Umbilical cord (tissue), 2 donors: ENCODE results near the gene DYTN. TPM values are rescaled to one million over a fixed set of nuclear protein-coding genes. Genes with fewer than 3 reads are reported as not detected.

Experiments
- DNase-seq: peaks from one replicate; pipeline ENCODE4 v3.0.0-alpha.2; 2015; ENCODE audit warnings: low spot score
- total RNA-seq: library from RNA; depleted of rRNA; stranded (reverse); fragments of >200 nt; gene quantifications from one replicate; pipeline ENCODE4 v1.2.3, GENCODE V29; 2014; ENCODE audit warnings: low replicate concordance; ENCODE audit not compliant: insufficient read depth

The DYTN gene
- total RNA-seq, 1 donor from 2014 or later: 0.72 TPM

DNA sequence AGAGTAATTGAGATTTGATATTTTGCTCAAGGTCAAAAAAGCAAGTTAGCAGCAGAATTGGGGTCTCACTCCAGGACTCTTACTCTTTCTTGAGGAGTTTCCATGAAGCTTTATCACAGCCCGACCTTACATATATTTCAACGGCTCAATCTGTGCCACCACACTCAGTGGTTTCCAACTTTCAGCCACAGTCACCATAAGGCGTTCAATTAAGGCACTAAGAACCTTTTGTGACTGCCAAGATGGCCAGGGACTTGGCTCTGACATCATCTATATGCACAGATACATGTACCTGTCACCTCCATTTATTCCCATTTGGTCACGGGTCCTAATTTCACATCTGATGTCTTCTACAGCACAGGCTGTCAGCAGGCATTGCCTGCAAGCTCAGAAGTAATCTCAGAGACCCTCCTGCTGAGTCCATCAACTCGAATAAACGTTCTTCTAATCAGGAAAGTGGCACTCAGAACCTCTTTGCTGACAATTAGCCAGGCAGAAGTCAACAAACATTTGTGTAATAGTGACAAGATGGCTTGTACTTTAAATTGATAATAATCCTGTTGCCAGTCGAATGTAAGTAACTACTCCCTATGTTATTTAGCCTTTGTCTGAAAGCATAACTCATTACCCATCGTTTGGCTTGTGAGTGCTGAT, 16.1 kb downstream of the DYTN start:
- DNase-seq: no peak

DNA sequence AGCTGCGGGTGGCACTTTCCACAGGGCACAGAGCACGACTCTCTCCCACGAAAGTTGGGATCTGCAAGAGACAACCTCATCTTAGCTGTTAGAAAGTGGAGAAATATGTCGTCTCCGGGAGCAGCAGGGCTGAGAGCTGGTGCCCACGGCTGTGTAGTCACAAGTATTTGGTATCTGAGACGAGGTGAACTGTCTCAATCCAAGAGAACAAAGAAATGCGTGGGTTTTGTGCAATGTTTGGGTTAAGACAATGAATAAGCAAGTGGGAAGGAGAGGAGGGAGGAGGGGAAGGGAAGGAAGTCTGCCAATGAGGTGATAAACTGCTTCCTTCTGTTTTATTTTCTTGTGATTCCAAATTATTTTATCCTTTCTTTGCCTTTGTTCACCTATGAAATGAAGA, 18.0 kb downstream of the DYTN start:
- DNase-seq: no peak

DNA sequence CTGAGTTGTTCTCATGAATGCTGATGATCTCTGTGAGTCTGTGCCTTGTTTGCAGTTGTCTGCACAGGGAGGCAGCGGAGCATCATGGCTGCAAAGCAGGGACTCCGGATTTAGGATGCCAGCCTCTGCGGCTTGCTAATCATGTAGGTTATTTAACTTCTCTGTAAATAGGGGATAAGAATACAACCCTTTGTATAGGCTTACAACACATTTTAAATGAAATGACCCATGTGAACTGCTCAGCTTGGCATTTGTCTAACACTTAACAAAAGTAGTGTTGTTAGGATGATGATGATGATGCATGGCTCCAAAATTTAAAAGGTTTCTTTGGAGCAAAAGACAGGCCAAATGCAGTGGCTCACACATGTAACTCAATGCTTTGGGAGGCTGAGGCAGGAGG, 19.4 kb downstream of the DYTN start:
- no peak for DNase-seq

DNA sequence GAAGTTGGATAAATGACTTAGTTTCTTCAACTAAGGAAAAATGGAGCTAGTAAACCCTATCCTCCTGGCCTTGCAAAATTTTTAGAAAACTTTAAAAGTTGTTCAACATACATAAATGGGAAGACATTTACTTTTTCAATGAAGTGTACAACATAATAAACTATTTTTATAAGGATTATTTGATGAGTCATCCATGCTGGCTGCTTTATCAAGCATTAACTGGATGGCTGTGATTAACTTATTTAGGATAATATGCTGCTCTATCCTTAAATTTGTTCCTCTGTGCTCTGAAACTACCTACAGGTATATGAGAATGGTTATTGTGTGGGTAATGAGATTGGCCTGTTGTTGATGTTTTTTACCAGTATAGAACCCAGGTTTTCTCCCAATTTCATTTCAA, 21.3 kb downstream of the DYTN start:
- DNase-seq: no peak

DNA sequence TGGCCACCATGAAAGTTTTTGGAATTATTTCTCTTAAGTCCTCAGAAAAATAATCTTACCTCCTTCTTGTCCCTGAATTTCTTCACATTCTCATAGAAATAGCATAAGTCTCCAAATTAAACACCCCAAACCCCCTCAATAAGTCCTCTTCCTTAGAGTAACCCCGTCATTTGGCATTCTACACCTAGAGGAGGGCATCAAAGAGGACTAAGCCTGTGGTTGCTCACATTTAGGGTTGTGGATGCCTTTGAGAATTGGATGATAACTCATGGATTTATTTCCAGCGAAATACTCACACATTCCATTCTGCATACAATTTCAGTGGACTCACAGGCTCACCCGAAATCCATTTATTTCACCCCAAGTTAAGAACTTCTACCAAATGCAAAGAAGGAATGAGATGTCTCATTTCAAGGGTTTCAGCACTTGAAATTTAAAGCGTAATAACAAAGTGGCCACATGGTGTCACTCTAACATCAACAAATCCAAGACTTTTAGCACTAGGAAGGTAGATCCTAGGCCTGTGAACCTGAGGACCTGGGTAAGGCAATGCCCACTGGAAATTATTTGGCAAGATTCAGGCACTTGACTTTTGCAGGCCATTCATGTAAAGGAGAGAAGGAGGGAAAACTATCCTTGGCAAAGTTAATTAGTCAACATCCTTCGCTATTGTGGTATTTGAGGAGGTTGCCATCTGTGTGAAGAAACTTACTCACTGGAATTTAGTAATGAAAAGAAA, 24.6 kb downstream of the DYTN start:
- peak; percentile 57 for DNase-seq

DNA sequence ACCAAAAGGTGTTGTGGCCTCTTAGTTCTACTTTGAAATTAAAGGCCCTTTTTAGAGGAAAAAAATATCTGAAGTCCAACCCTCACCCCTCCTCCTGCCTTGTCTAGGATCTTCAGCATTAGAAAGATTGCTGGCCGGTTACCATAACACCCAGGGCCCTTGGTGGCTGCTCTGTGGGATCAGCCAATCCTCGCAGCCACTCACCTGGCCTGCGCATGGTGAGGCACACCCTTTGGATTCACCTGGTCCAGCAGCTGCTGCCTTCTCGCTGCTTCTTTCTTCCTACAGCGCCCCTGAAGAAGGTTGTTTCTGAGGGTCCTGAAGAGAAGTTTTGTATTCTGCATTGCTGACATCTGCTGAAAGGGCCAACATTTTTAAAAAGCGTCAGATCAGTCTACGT, 25.2 kb downstream of the DYTN start:
- DNase-seq: no peak

DNA sequence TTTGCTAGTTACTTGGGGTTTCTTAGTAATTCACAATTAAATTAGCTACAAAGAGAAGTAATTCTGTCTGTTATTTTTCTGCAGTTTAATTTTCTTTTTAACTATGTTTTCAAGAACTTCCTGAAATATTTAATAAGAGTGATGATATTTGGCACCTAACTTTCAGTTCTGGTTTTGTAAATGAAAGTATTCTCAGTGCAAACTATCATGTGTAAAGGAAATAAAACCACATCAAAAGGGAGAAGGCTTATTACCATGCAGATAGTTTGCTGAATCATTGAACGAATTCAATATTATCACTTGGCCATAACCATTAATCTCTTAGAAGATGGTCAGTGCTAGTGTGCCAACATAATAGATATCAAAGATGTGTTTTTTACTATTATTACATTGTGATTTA, 29.2 kb downstream of the DYTN start:
- DNase-seq: no peak

DNA sequence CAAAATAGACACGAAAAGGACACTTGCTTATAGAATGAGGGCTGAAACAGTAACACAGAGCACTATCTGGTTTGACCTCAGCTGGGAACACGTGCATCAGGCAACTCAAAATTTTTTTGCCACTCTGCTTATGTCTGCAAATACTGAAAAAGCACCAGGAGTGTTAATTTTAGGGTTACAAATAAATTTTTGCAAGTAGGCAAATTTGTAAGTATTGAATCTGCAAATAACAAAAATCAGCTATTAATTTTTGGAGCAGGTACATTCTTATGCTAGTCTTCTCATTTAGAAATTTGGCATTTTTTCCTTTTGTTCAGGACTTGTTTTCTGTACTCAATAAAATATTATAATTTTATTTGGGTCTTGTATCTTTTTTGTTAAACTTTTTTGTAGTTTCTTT, 29.7 kb downstream of the DYTN start:
- DNase-seq: no peak

DNA sequence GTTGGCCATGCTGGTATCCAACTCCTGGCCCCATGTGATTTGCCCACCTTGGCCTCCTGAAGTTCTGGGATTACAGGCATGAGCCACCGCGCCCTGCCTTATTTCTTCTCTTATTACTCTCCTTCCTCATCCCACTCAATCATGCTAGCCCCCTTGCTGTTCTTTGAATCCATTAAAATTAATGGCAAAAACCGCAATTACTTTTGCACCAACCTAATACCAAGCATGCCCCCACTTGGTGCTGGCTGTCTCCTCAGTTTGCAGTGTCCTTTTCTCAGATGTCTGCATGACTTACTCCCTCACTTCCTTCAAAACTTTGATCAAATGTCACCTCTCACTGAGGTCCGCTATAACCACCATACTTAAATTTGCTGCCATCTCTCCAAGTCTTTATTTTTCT, 34.6 kb downstream of the DYTN start:
- DNase-seq: no peak

DNA sequence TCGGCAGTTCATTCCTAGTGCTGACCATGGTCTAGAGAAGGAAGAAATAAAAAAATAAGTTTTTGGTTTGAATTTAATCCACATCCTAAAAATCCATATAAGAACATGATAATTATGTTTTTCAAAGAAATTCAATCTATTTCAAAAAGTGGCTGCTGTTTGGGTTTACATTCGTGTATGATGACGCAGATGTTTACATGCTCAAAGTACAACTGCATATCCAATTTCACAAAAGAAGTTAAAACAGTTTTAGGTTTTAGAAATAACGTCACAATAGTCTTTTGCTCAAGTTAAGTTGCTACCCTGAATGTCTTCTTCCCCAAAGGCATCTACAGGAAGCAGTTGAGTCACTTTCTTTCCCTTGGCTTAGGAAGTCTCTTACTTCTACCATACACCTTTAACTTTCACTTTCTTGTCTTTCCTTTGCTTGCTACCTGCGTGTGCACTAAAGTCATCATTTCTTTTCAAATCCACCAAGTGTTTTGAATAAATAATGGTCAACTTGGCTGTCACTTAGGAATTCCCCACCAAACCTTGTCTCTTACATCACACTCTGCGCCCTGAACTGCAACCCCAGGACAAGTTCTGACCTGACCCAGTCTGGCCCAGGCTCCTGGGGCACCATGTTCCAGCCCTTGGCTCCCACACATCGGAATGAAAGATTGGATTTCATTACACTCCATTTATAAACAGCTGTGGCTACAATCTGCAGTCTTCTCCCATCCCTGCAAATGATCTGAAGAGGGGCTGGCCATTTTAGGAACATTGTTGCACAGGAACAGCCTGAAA, 47.5 kb downstream of the DYTN start:
- no peak for DNase-seq

DNA sequence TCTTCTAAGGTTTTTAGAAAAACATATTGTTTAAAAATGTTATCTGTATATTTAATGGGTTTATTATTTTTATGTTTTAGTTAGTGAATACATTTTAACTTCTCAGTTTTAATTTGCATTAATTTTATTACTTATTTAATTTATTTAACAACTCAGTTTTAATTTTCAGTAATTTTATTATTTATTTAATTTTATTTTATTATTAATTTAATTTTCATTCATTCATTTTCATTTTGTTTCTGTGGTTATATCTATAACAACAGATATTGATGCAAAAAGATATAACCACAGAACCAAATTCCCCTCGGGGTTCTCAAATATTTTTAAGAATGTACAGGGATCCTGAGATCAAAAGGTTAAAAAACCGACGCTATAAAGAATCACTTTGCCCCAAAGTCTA, 52.9 kb downstream of the DYTN start:
- no peak for DNase-seq

DNA sequence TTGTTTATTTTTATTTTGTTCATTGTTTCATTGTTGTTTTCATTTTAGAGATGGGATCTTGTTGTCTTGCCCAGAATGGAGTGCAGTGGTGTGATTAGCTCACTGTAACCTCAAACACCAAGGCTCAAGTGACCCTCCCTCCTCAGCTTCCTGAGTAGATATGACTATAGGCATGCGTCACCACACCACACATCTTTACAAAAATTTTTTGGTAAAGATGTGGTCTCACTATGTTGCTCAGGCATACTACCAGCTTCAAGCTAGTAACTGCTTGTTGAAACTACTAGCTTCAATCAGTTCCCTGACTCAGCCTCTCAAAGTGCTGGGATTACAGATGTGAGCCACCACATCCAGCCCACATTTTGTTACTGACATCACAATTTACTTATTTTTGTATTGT, 61.1 kb downstream of the DYTN start:
- no peak for DNase-seq

DNA sequence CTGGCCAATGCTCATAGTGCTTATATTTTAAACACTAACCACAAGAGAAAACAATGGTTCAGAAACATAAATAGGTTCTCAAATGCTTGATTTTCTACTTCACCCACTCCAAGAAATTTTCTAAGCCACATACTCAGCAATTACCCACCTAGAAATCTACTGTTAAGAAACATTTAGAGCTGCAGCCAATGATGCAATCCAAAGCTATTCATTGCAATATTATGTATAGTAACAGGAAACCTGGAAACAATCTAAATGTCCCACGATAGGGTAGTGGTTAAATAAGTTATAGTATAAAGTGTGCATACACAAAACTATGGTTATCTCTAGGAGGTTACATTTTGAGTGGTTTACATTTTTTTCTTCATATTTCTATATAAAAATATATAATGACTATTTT, 70.2 kb downstream of the DYTN start:
- no peak for DNase-seq

DNA sequence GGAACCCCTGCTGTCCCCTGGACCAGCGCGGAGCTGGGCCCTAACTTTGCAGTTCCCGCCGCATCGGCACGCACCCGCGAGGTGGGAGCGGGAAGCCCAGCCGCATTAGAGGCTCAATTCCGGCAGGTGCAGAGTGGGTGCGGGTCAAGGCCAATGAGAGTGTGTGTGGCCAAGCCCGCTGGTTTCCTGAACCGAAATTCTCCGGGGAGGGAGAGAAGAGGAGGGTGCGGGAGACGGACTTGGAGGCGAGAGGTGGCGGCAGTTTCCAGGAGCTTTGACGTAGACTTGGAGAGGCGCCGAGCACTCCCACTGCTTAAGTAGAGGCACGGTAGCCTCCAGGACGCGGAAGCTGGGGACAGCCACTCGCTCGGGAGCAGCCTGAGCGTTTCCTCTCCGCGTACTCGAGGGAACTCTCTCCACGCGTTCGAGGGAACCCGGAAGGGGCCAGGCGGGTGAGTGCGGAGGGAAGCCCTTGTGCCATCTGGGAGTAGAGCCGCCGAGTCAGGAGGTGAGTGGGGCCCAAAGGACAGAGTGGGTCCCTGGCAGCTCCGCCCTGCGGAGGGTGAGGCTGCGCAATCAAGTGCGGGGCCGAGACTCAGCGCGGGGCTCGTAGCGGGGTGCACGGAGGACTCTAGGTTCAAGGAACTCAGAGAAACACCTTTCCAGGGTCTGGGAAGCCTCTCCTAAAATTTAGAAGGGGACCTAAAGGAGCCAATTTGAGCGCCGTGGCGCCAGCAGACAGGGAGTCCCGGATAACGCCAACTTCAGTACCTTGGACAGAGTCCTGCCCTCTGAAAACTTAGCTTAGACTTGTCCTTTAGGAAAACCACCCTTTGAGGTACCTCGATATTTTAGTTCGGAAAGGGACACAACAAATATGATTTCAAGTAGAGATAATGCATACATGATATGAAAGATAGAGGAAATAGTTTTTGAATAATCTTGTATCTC, 75.8 kb downstream of the DYTN start, which contains the start of gene FAM237A:
Gene FAM237A, plus strand, starts transcription at position 413 of the 951 bp plus-strand sequence. CDS start 1,750 bp downstream, outside the sequence.
- DNase-seq: peak; percentile 60

DNA sequence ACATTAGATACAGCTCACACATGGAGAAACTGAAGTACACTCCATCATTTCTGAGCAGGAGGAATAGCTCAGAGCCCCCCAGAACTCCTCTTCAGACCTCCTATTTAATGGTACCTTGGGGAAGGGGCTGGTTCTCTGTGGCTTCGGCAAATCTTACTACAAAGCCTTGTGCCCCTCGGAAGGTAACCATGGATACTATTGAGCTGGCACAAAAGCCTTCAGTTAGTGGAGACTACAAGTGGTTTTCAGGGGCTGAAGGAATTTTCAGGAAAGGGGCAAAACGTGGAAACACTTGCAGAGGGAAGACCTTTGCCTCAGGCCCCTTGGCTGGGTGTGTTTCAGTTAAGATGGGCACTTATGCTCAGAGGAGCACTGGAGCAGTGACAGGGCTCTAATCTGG, 77.0 kb downstream of the DYTN start:
- no peak for DNase-seq

DNA sequence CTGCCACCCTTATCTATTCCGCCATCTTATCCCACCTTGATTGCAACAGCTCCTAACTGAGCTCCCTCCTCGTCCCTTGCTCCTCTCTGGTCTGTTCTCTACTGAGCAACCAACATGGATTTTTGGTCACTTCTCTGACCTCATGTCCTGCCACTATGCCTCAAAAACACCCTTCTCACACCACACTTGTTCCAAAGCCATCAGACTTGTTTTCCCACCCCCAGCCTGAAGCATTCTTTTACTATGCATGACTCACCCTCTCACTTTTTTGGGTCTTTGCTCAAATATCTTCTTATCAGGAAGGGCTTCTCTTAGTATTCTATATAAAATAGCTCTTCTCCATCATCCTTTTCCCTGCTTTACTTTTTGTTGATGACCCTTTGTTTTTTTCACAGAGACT, 78.6 kb downstream of the DYTN start:
- no peak for DNase-seq

DNA sequence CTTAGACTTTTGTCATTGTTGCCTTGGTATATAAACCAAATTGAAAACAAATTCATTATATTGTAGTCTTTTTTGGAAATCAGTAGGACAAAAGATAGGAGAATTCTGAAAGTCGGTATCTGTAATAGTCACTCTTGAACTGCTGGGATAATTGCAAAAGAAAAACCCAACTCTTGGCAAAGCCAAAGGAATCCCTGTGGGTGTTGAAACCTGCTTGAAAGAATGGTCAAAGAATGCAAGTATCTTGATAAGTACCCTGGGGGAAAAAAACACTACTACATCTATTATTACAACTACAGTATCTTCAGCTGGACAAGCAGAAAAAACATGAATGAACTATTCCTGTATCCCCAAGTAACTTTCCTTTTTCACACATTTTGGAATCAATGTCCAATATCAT, 83.2 kb downstream of the DYTN start:
- DNase-seq: no peak

DNA sequence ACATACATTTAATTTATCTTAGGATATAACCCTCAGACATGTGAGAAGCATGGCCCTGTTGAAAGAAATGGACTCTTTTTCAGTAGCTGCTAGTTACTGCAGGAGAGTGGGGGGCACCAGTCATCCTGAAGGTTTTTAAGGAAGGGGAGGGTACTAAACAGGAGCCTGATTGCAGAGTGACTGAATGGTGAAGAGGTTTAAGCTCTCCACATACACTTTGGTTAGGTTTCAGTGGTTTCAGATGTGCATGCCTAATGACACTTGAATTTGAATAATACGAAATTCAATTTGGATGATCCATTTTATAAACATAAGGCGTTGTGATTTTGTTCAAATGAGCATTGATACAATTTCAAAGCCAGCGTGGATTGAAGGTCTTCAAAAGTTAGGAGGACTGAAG, 86.9 kb downstream of the DYTN start:
- DNase-seq: no peak

DNA sequence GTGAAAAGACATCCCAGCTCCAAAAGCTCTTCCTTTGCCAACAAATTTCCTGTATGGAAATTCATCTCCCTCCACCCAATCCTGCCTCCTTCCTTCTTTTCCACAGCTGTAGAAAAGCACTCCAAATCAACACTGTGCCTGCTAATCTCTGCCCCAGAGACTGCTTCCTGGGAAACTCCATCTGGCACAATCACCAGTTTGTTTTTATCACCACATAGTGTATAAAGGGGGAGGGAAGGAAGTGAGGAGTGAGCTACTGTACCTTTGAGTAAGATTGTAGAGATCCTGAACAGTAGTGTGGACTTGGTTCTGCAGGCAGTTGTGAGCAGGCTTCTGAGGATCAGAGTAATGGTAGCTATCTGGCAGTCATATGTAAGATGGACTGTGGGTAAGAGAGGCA, 90.6 kb downstream of the DYTN start:
- DNase-seq: no peak

DNA sequence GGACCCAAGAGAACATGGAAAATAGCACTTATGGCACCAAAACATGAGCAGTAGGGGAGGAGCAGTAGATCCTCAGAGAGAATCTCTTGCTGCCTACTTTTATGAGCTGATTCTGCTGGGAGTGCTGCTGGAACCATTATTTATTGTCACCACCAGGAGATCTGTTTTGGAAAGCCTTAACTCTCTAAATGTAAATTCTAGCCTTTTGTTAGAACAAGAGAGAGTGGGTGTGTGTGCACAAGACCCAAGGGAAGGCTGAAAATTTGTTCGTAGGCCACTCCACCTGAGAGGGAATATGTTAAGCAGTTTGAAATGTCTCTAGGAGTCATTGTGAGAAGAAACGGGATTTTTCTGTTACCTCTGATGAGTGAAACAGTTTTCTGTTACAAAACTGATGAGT, 92.1 kb downstream of the DYTN start:
- DNase-seq: no peak

DNA sequence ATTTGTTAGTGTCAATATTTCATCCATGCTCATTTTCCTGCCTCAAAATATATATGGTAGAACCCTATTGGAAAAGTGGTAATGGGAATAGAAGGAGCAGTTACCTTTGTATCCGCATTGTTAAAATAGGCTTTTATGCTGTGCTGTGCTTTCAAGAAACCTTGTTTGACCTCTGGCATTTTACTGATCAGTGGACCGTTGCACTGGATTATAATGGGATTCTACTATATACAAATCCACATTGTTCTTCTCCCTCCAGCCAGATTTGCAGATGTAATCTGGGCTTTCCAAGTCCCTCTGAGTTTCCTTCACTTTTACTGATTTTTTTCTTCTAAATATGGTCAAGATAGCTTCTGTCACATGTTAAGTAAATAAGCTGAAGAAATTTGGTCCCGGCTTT, 99.2 kb downstream of the DYTN start:
- DNase-seq: no peak

DNA sequence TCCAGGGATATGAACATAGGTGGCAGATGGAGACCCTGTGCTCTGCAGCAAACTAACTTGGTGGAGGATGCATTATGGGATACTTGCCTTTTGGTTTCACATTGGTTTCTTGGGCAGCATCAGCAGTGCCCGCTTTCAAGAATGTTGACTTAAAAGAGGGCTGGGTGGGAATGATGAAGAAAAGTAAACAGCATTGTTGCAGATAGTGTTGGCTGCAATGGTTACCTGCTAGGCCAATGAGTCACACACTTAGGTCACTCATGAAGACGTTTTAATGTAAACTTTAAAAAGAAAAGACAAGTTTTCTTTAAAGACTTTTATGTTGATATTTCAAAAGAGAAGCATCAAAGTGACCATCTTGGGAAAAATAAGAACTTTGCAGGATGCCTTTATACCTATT, 102.0 kb downstream of the DYTN start:
- DNase-seq: no peak
